Measurements from ENCODE around the gene ATXN7L3. TPM values are rescaled to one million over a fixed set of nuclear protein-coding genes. Genes with fewer than 3 reads are reported as not detected.

The ATXN7L3 gene
- total RNA-seq, 2 experiments from 2014 or later: 63.4 to 69.7 TPM

GRCh38 chr17:44186307-44187130, 13.2 kb downstream of the ATXN7L3 start, which contains the start of gene TMUB2:
TSS of gene TMUB2 (plus strand) at chr17:44186972. CDS start at chr17:44187709, 737 bp downstream.
- ChIA-PET CTCF (interaction anchor here (0.7 to 3.3 kb wide), 15 partner anchors 12 to 168 kb away, joined by 3 to 33 read pairs (median 6); partner anchors contain the start of genes GRN and HDAC5), POLR2A (interaction anchor here (0.5 to 4.8 kb wide), 10 partner anchors 12 to 159 kb away, joined by 3 to 22 read pairs (median 6); partner anchors contain the start of genes ATXN7L3, HDAC5 and LSM12)
- Mint-ChIP-seq H3K9me3 (no peaks in the 10 kb centered on the region), H3K27ac (peak within 1 kb of the TSS; percentile 97), H3K36me3 (peaks cover 24% of the 10 kb centered on the region), H3K4me1 (ENCODE audit: low read depth) (peaks cover 43% of the 10 kb centered on the region), H3K27me3 (no peaks in the 10 kb centered on the region), H3K4me3 (peak within 1 kb of the TSS; percentile 94)
- intact Hi-C loops (cut with micrococcal nuclease): loop anchor here (1.0 to 2.0 kb wide), 6 partner anchors 14 to 180 kb away; partner anchors contain the start of genes HDAC5, HROB and LSM12
- DNase-seq: peak; percentile 100

DNA sequence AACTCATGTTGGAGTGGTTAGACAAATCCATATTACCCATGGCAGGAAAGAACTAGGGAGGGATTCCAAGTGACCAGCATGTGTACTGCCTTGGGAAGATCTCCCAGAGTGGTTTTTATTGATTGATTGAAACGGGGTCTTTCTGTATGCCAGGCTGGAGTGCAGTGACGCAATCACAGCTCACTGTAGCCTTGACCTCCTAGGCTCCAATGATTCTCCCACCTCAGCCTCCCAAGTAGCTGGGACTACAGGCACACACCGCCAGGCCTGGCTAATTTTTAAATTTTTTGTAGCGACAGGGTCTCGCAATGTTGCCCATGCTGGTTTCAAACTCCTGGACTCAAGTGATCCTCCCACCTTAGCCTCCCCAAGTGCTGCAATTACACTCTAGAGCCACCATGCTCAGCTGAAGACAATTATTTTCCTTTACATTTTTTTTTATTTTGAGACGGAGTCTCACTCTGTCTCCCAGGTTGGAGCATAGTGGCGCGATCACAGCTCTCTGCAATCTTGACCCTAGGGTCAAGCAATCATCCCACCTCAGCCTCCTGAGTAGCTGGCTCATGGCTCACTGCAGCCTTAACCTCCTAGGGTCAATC, 15.4 kb downstream of the ATXN7L3 start:
- peaks cover 18% of the 10 kb centered on the region for H3K36me3 Mint-ChIP-seq
- POLR2A ChIA-PET: no interaction called here
- H3K9me3 Mint-ChIP-seq: no peaks in the 10 kb centered on the region
- H3K4me1 Mint-ChIP-seq (ENCODE audit: low read depth): peaks cover 43% of the 10 kb centered on the region
- CTCF ChIA-PET: interaction anchor here (0.6 to 3.3 kb wide), 5 partner anchors 16 to 274 kb away, joined by 4 to 33 read pairs (median 15); no protein-coding TSS in a partner anchor
- no peak for DNase-seq
- no peak overlapping the region for H3K4me3 Mint-ChIP-seq
- intact Hi-C loops (cut with micrococcal nuclease): no loop called here
- no peaks in the 10 kb centered on the region for H3K27me3 Mint-ChIP-seq
- H3K27ac Mint-ChIP-seq: no peak overlapping the region

GRCh38 chr17:44183024-44183423, 16.7 kb downstream of the ATXN7L3 start:
- DNase-seq: no peak
- intact Hi-C loops (cut with micrococcal nuclease): no loop called here
- Mint-ChIP-seq H3K9me3 (no peaks in the 10 kb centered on the region), H3K27me3 (no peaks in the 10 kb centered on the region), H3K36me3 (peaks cover 21% of the 10 kb centered on the region), H3K27ac (no peak overlapping the region), H3K4me1 (ENCODE audit: low read depth) (peaks cover 33% of the 10 kb centered on the region), H3K4me3 (no peak overlapping the region)
- POLR2A ChIA-PET: interaction anchor here (1.1 kb wide), 1 partner anchor 27 kb away, joined by 3 read pairs; no protein-coding TSS in a partner anchor
- CTCF ChIA-PET: interaction anchor here (0.6 to 1.1 kb wide), 3 partner anchors 15 to 163 kb away, joined by 3 to 4 read pairs (median 4); partner anchors contain the start of gene GRN

- no peaks in the 10 kb centered on the region for H3K27me3 Mint-ChIP-seq
- peaks cover 5% of the 10 kb centered on the region for H3K4me1 Mint-ChIP-seq (ENCODE audit: low read depth)
- no peak for DNase-seq
- POLR2A ChIA-PET: no interaction called here
- CTCF ChIA-PET: no interaction called here
- H3K27ac Mint-ChIP-seq: no peak overlapping the region
- intact Hi-C loops (cut with micrococcal nuclease): no loop called here
- H3K9me3 Mint-ChIP-seq: no peaks in the 10 kb centered on the region
- H3K4me3 Mint-ChIP-seq: no peak overlapping the region
- H3K36me3 Mint-ChIP-seq: peaks cover 20% of the 10 kb centered on the region
Observed at GRCh38 chr17:44178133-44178532, 21.6 kb downstream of the ATXN7L3 start.

GRCh38 chr17:44177640-44178039, 22.0 kb downstream of the ATXN7L3 start:
- intact Hi-C loops (cut with micrococcal nuclease): no loop called here
- no peaks in the 10 kb centered on the region for H3K9me3 Mint-ChIP-seq
- DNase-seq: no peak
- ChIA-PET POLR2A (no interaction called here), CTCF (no interaction called here)
- H3K27ac Mint-ChIP-seq: no peak overlapping the region
- no peaks in the 10 kb centered on the region for H3K27me3 Mint-ChIP-seq
- H3K36me3 Mint-ChIP-seq: peaks cover 20% of the 10 kb centered on the region
- H3K4me3 Mint-ChIP-seq: no peak overlapping the region
- peaks cover 5% of the 10 kb centered on the region for H3K4me1 Mint-ChIP-seq (ENCODE audit: low read depth)

DNA sequence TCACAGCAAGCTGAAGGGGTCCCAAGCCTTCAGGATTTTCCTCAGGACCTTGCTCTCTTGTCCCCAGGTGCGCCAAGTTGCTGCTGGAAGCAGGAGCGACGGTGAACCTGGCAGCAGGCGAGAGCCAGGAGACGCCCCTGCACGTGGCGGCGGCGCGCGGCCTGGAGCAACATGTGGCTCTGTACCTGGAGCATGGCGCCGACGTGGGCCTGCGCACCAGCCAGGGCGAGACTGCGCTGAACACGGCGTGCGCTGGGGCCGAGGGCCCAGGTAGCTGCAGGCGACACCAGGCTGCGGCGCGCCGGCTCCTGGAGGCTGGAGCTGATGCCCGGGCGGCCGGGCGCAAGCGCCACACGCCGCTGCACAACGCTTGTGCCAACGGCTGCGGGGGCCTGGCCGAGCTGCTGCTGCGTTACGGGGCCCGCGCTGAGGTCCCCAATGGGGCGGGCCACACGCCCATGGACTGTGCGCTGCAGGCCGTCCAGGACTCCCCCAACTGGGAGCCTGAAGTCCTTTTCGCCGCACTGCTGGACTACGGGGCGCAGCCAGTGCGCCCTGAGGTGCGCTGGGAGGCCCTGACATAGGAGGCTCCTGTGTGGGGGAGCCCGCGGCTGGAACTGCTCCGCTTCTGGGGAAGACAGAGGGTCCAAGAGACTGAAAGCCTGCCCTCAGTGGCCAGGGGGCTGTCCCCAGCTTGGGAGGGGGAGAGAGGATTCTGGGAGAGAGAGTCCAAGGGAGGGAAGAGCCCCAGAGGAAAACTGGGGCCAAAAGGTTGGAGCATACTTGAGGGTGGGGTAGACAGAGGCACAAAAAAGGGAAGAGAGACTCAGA, 22.8 kb downstream of the ATXN7L3 start:
- no peaks in the 10 kb centered on the region for H3K9me3 Mint-ChIP-seq
- H3K36me3 Mint-ChIP-seq: peaks cover 18% of the 10 kb centered on the region
- H3K27ac Mint-ChIP-seq: no peak overlapping the region
- POLR2A ChIA-PET: no interaction called here
- no peak overlapping the region for H3K4me3 Mint-ChIP-seq
- H3K4me1 Mint-ChIP-seq (ENCODE audit: low read depth): peaks cover 2% of the 10 kb centered on the region
- intact Hi-C loops (cut with micrococcal nuclease): no loop called here
- H3K27me3 Mint-ChIP-seq: no peaks in the 10 kb centered on the region
- CTCF ChIA-PET: interaction anchor here (0.7 kb wide), 1 partner anchor 34 kb away, joined by 4 read pairs; no protein-coding TSS in a partner anchor
- no peak for DNase-seq

DNA sequence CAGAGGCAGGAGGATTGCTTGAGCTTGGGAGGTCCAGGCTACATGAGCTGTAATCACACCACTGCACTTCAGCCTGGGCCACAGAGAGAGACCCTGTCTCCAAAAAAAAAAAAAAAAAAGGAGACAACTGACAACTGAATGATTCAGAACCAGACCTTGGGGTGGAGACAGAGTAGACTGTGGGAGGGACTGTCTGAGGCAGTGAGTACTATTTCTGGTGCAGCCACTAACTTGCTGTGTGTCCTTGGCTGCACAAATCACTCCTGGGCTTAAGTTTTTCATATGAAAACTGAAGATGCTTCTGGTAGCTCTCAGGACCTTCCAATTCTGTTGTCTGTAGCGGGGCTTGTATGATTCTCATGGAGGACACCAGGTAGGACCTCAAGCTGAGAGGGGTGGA, 23.4 kb downstream of the ATXN7L3 start:
- POLR2A ChIA-PET: no interaction called here
- H3K4me1 Mint-ChIP-seq (ENCODE audit: low read depth): no peaks in the 10 kb centered on the region
- CTCF ChIA-PET: interaction anchor here (0.7 kb wide), 1 partner anchor 34 kb away, joined by 4 read pairs; no protein-coding TSS in a partner anchor
- no peaks in the 10 kb centered on the region for H3K9me3 Mint-ChIP-seq
- no peak overlapping the region for H3K27ac Mint-ChIP-seq
- H3K27me3 Mint-ChIP-seq: no peaks in the 10 kb centered on the region
- intact Hi-C loops (cut with micrococcal nuclease): no loop called here
- DNase-seq: no peak
- peaks cover 14% of the 10 kb centered on the region for H3K36me3 Mint-ChIP-seq
- H3K4me3 Mint-ChIP-seq: no peak overlapping the region

- DNase-seq: no peak
- intact Hi-C loops (cut with micrococcal nuclease): no loop called here
- ChIA-PET POLR2A (interaction anchor here (1.2 kb wide), 1 partner anchor 19 kb away, joined by 3 read pairs; no protein-coding TSS in a partner anchor), CTCF (interaction anchor here (1.2 kb wide), 1 partner anchor 11 kb away, joined by 3 read pairs; no protein-coding TSS in a partner anchor)
- no peaks in the 10 kb centered on the region for H3K27me3 Mint-ChIP-seq
- no peaks in the 10 kb centered on the region for H3K4me1 Mint-ChIP-seq (ENCODE audit: low read depth)
- H3K4me3 Mint-ChIP-seq: no peak overlapping the region
- H3K27ac Mint-ChIP-seq: no peak overlapping the region
- H3K36me3 Mint-ChIP-seq: peaks cover 14% of the 10 kb centered on the region
- H3K9me3 Mint-ChIP-seq: no peaks in the 10 kb centered on the region
Observed at GRCh38 chr17:44174427-44174826, 25.3 kb downstream of the ATXN7L3 start.

GRCh38 chr17:44171931-44172455, 27.7 kb downstream of the ATXN7L3 start:
- intact Hi-C loops (cut with micrococcal nuclease): no loop called here
- H3K27me3 Mint-ChIP-seq: no peaks in the 10 kb centered on the region
- peaks cover 9% of the 10 kb centered on the region for H3K4me1 Mint-ChIP-seq (ENCODE audit: low read depth)
- H3K36me3 Mint-ChIP-seq: peaks cover 9% of the 10 kb centered on the region
- ChIA-PET CTCF (interaction anchor here (1.0 kb wide), 1 partner anchor 160 kb away, joined by 3 read pairs; no protein-coding TSS in a partner anchor), POLR2A (no interaction called here)
- DNase-seq: no peak
- H3K4me3 Mint-ChIP-seq: no peak overlapping the region
- H3K9me3 Mint-ChIP-seq: no peaks in the 10 kb centered on the region
- H3K27ac Mint-ChIP-seq: no peak overlapping the region

DNA sequence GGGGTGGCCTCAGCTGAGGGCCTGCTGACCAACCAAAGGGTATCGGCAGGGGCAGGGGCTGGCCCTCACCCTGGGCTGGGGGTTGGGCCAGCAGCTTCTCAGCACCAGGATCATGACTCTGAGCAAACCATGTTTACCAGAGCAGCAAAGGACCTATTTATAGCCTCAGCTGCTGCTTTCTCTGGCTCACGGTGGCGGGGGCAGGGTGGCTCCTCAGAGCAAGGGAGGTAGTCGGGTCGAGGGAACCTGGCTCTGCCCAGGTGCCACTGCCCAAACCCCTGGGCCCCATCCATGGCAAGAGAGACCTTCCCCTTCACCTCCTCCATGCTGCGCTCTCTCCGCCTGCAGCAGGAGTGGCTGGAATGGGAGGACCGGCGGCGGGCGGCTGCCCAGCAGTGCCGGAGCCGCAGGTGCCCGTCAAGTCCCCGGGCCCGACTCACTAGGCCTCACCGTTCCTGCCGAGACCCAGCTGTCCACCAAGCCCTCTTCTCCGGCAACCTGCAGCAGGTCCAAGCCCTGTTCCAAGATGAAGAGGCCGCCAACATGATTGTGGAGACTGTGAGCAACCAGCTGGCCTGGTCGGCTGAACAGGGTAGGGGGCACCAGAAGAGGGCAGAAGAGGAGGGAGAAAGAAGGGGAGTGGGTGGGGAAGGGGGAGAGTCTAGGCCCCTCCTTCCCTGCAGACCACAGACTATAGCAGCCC, 29.0 kb downstream of the ATXN7L3 start, which contains the start of gene ASB16:
ASB16 (plus strand) TSS at position 206 of the 703 bp plus-strand sequence; CDS start at position 292, 86 bp downstream.
- peaks cover 3% of the 10 kb centered on the region for H3K36me3 Mint-ChIP-seq
- no peaks in the 10 kb centered on the region for H3K27me3 Mint-ChIP-seq
- DNase-seq: no peak
- H3K9me3 Mint-ChIP-seq: no peaks in the 10 kb centered on the region
- CTCF ChIA-PET: interaction anchor here (1.5 kb wide), 1 partner anchor 227 kb away, joined by 5 read pairs; no protein-coding TSS in a partner anchor
- POLR2A ChIA-PET: no interaction called here
- peaks cover 9% of the 10 kb centered on the region for H3K4me1 Mint-ChIP-seq (ENCODE audit: low read depth)
- intact Hi-C loops (cut with micrococcal nuclease): no loop called here
- no peak within 1 kb of the TSS for H3K27ac Mint-ChIP-seq
- H3K4me3 Mint-ChIP-seq: no peak within 1 kb of the TSS

DNA sequence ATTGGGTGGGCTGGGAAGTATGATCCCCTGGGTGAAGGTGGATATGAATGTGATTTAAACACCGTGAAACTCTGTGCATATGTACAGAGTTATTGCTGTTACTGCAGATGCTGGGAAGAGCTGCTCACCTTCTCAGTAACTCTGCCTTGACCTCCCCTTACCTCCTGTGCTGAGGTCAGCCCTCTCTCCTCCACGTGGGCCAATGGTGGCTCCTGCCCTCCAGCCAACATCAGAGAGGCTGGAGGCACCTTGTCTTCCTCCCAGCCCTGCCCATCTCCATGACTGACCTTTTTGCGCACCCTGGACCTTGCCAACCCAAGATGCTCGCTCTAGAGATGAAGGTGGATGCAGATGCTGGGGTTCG, 29.6 kb downstream of the ATXN7L3 start:
- H3K27me3 Mint-ChIP-seq: no peaks in the 10 kb centered on the region
- H3K4me1 Mint-ChIP-seq (ENCODE audit: low read depth): peaks cover 9% of the 10 kb centered on the region
- ChIA-PET CTCF (interaction anchor here (0.6 to 2.0 kb wide), 4 partner anchors 41 to 260 kb away, joined by 3 to 5 read pairs (median 4); no protein-coding TSS in a partner anchor), POLR2A (interaction anchor here (0.6 kb wide), 1 partner anchor 126 kb away, joined by 4 read pairs; no protein-coding TSS in a partner anchor)
- H3K36me3 Mint-ChIP-seq: no peaks in the 10 kb centered on the region
- H3K9me3 Mint-ChIP-seq: no peaks in the 10 kb centered on the region
- H3K27ac Mint-ChIP-seq: no peak overlapping the region
- intact Hi-C loops (cut with micrococcal nuclease): no loop called here
- DNase-seq: no peak
- no peak overlapping the region for H3K4me3 Mint-ChIP-seq

Data from activated CD4-positive, alpha-beta memory T cell treated with anti-CD3 and anti-CD28 coated beads for 36 hours (primary cell).